HEK293 (cell line): ENCODE data around the gene CAMK2D.

Experiments used
- CTCF ChIA-PET: fragments of 350-600 bp; formaldehyde crosslinking; extraction: SDS; loops from one replicate; lab custom pipeline; 2021; ENCODE audit warnings: antibody characterized with exemption; lab: Yijun Ruan, JAX
- POLR2A ChIA-PET: fragments of 300-600 bp; formaldehyde crosslinking; extraction: SDS; loops from one replicate; lab custom pipeline; 2020; ENCODE audit warnings: antibody characterized with exemption, inconsistent platforms; lab: Yijun Ruan, JAX
- H3K27ac ChIP-seq: fragments of 200-500 bp; sonication (Bioruptor generic); 2 replicates; pipeline ENCODE4 v1.5.1; 2014; ENCODE audit warnings: low read depth, low read length, control low read depth, inconsistent platforms; ENCODE audit errors: extremely low read depth
- H3K36me3 ChIP-seq, 2 experiments: fragments of 200-500 bp in 1 of 2; sonication (Bioruptor generic) in 1 of 2; 1 replicate in 1 of 2; 2 replicates in 1 of 2; pipeline ENCODE4 v1.5.1; 2014 to 2017; ENCODE audit warnings: inconsistent platforms in 2 of 2, low read length in 2 of 2; ENCODE audit not compliant: control insufficient read depth in 2 of 2, insufficient read depth in 1 of 2
- H3K4me1 ChIP-seq: fragments of 200-500 bp; sonication (Bioruptor generic); 2 replicates; pipeline ENCODE4 v1.5.1; 2014; ENCODE audit warnings: mild to moderate bottlenecking, low read length, inconsistent platforms; ENCODE audit not compliant: control insufficient read depth, insufficient read depth
- H3K4me3 ChIP-seq: 2 replicates; pipeline ENCODE4 v1.5.1; 2011; ENCODE audit warnings: low read depth, mild to moderate bottlenecking, control low read depth, low read length, moderate library complexity
- H3K9me3 ChIP-seq: fragments of 200-500 bp; sonication (Bioruptor generic); 2 replicates; pipeline ENCODE4 v1.5.1; 2014; ENCODE audit warnings: low read depth, low read length, inconsistent platforms; ENCODE audit not compliant: control insufficient read depth, insufficient read depth
- AEBP2 ChIP-seq: fragments of 450-650 bp; formaldehyde crosslinking; IDR thresholded peaks from 2 replicates; pipeline ENCODE4 v1.5.1; 2016; ENCODE audit warnings: missing biosample characterization, missing genetic modification characterization, borderline replicate concordance
- FEZF1 ChIP-seq: fragments of 450-650 bp; formaldehyde crosslinking; IDR thresholded peaks from 2 replicates; pipeline ENCODE4 v1.5.1; 2016; ENCODE audit warnings: missing biosample characterization, missing genetic modification characterization
- KLF7 ChIP-seq: fragments of 450-650 bp; formaldehyde crosslinking; IDR thresholded peaks from 2 replicates; pipeline ENCODE4 v1.5.1; 2016; ENCODE audit warnings: missing biosample characterization, missing genetic modification characterization, borderline replicate concordance
- PRDM10 ChIP-seq: fragments of 450-650 bp; formaldehyde crosslinking; IDR thresholded peaks from 2 replicates; pipeline ENCODE4 v1.5.1; 2016; ENCODE audit warnings: missing biosample characterization, missing genetic modification characterization
- SP2 ChIP-seq: fragments of 450-650 bp; formaldehyde crosslinking; IDR thresholded peaks from 2 replicates; pipeline ENCODE4 v1.5.1; 2016; ENCODE audit warnings: missing biosample characterization, missing genetic modification characterization
- SP3 ChIP-seq: fragments of 450-650 bp; formaldehyde crosslinking; IDR thresholded peaks from 2 replicates; pipeline ENCODE4 v1.5.1; 2016; ENCODE audit warnings: missing biosample characterization, missing genetic modification characterization
- WT1 ChIP-seq: fragments of 450-650 bp; formaldehyde crosslinking; IDR thresholded peaks from 2 replicates; pipeline ENCODE4 v1.5.1; 2016; ENCODE audit warnings: missing biosample characterization, missing genetic modification characterization
- ZBTB49 ChIP-seq: fragments of 450-650 bp; formaldehyde crosslinking; IDR thresholded peaks from 2 replicates; pipeline ENCODE4 v1.5.1; 2016; ENCODE audit warnings: missing biosample characterization, missing genetic modification characterization, low read depth
- ZFP41 ChIP-seq: fragments of 450-650 bp; formaldehyde crosslinking; IDR thresholded peaks from 2 replicates; pipeline ENCODE4 v1.5.1; 2016; ENCODE audit warnings: missing biosample characterization, missing genetic modification characterization, borderline replicate concordance
- ZNF121 ChIP-seq: fragments of 450-650 bp; formaldehyde crosslinking; IDR thresholded peaks from 2 replicates; pipeline ENCODE4 v1.5.1; 2016; ENCODE audit warnings: missing biosample characterization, missing genetic modification characterization
- ZNF140 ChIP-seq: fragments of 450-650 bp; formaldehyde crosslinking; IDR thresholded peaks from 2 replicates; pipeline ENCODE4 v1.5.1; 2016; ENCODE audit warnings: missing biosample characterization, missing genetic modification characterization
- ZNF302 ChIP-seq: fragments of 450-650 bp; formaldehyde crosslinking; IDR thresholded peaks from 2 replicates; pipeline ENCODE4 v1.5.1; 2016; ENCODE audit warnings: missing biosample characterization, missing genetic modification characterization, low read depth
- ZNF324 ChIP-seq: fragments of 450-650 bp; formaldehyde crosslinking; IDR thresholded peaks from 2 replicates; pipeline ENCODE4 v1.5.1; 2016; ENCODE audit warnings: missing biosample characterization, missing genetic modification characterization
- ZNF423 ChIP-seq: fragments of 450-650 bp; formaldehyde crosslinking; IDR thresholded peaks from 2 replicates; pipeline ENCODE4 v1.5.1; 2016; ENCODE audit warnings: missing biosample characterization, missing genetic modification characterization
- ZNF529 ChIP-seq: fragments of 450-650 bp; formaldehyde crosslinking; IDR thresholded peaks from 2 replicates; pipeline ENCODE4 v1.5.1; 2017; ENCODE audit warnings: missing genetic modification characterization, missing biosample characterization; ENCODE audit not compliant: insufficient replicate concordance
- ZNF623 ChIP-seq: fragments of 450-650 bp; formaldehyde crosslinking; IDR thresholded peaks from 2 replicates; pipeline ENCODE4 v1.5.1; 2016; ENCODE audit warnings: missing biosample characterization, missing genetic modification characterization
- ZNF626 ChIP-seq: fragments of 450-650 bp; sonication (Bioruptor Pico); formaldehyde crosslinking; IDR thresholded peaks from 2 replicates; pipeline ENCODE4 v1.5.1; 2018; ENCODE audit warnings: missing biosample characterization, missing genetic modification characterization, inconsistent platforms
- ZSCAN23 ChIP-seq: fragments of 450-650 bp; formaldehyde crosslinking; IDR thresholded peaks from 2 replicates; pipeline ENCODE4 v1.5.1; 2016; ENCODE audit warnings: missing biosample characterization, missing genetic modification characterization

CAMK2D gene

DNA sequence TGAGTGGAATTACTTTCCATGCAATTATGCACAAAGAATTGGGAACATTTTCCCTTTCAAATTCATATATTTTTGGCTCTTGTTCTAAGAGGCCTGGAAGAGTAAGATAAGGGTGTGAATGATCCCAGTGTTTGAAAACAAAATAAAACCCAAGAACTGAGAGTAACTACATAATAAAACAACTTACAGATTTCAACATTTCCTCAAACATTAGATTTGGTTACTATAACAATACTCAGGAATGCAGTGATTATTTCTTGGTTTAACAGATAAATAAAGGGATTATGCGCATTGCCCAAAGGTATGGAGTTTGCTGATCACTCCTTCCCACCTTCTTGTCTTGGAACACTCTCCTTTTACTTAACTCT is 292.5 kb downstream of the CAMK2D start:
- H3K27ac ChIP-seq: no peak overlapping the region
- ChIA-PET POLR2A (no interaction called here), CTCF (interaction anchor here (1.4 kb wide), 1 partner anchor 79 kb away, joined by 3 read pairs; no protein-coding TSS in a partner anchor)
- H3K4me3 ChIP-seq: no peak overlapping the region
- H3K36me3 ChIP-seq: peaks cover 0 to 3% of the 10 kb centered on the region in 2 experiments; a peak in 1 of 3 replicates
- no peak for TF ChIP-seq ZNF140
- TF ChIP-seq ZBTB49 (tag by site-specific recombination): no peak
- no peak for TF ChIP-seq ZNF423 (tag by site-specific recombination)
- TF ChIP-seq SP3 (tag by site-specific recombination): no peak
- TF ChIP-seq PRDM10 (tag by site-specific recombination): no peak
- TF ChIP-seq ZNF529 (tag by site-specific recombination): no peak
- no peak for TF ChIP-seq ZNF324 (tag by site-specific recombination)
- TF ChIP-seq ZNF626: no peak
- no peak for TF ChIP-seq AEBP2 (tag by site-specific recombination)
- no peak for TF ChIP-seq ZNF121
- TF ChIP-seq FEZF1 (tag by site-specific recombination): no peak
- no peak for TF ChIP-seq KLF7 (tag by site-specific recombination)
- TF ChIP-seq ZSCAN23 (tag by site-specific recombination): no peak
- TF ChIP-seq ZFP41 (tag by site-specific recombination): no peak
- TF ChIP-seq ZNF623: no peak
- TF ChIP-seq SP2 (tag by site-specific recombination): no peak
- no peak for TF ChIP-seq ZNF302 (tag by site-specific recombination)
- TF ChIP-seq WT1 (tag by site-specific recombination): no peak
- TF ChIP-seq, all 188 proteins: peak for 0
- Histone ChIP-seq H3K9me3 (no peaks in the 10 kb centered on the region), H3K4me1 (no peaks in the 10 kb centered on the region)
